GM23338 (cell line): ENCODE results near the gene SESN1.

Source experiments
- CREB1 ChIP-seq: fragments of 250-450 bp; sonication (Bioruptor Pico); IDR thresholded peaks from 2 replicates; pipeline ENCODE4 v1.5.0; 2020; ENCODE audit warnings: low read depth, mild to moderate bottlenecking, moderate library complexity
- ETS1 ChIP-seq: IDR thresholded peaks from 2 replicates; pipeline ENCODE4 v1.6.1; 2016; ENCODE audit warnings: antibody characterized with exemption
- EZH2 ChIP-seq: fragments of 200-600 bp; sonication (generic); IDR thresholded peaks from one replicate; pipeline ENCODE4 v1.8.0; 2017; ENCODE audit warnings: antibody characterized with exemption, mild to moderate bottlenecking, low read depth; ENCODE audit not compliant: unreplicated experiment
- EZH2phosphoT487 ChIP-seq: fragments of 200-600 bp; sonication (generic); IDR thresholded peaks from one replicate; pipeline ENCODE4 v1.8.1; 2018; ENCODE audit warnings: antibody characterized with exemption; ENCODE audit not compliant: unreplicated experiment
- JUNB ChIP-seq: IDR thresholded peaks from one replicate; pipeline ENCODE4 v1.6.1; 2016; ENCODE audit warnings: antibody characterized with exemption; ENCODE audit not compliant: unreplicated experiment
- POLR2AphosphoS5 ChIP-seq: IDR thresholded peaks from 2 replicates; pipeline ENCODE4 v1.6.1; 2016; ENCODE audit warnings: antibody characterized with exemption, low read depth
- ZNF114 ChIP-seq: fragments of 250-450 bp; sonication (Bioruptor Pico); IDR thresholded peaks from 2 replicates; pipeline ENCODE4 v1.5.0; 2020; ENCODE audit warnings: mild to moderate bottlenecking, moderate library complexity
- ZNF331 ChIP-seq: fragments of 250-450 bp; sonication (Bioruptor Pico); IDR thresholded peaks from 2 replicates; pipeline ENCODE4 v1.5.0; 2020; ENCODE audit warnings: low read depth, mild to moderate bottlenecking, moderate library complexity
- TF ChIP-seq, protein P1 (sequence below): IDR thresholded peaks from one replicate; pipeline ENCODE4 v1.6.1; 2018; ENCODE audit warnings: antibody characterized with exemption; ENCODE audit not compliant: unreplicated experiment
- TF ChIP-seq, protein P2 (sequence below), 2 experiments: fragments of 200-600 bp in 1 of 2; sonication (generic) in 1 of 2; conservative IDR thresholded peaks; 2 replicates each; pipeline versions ENCODE4 v1.5.1 to v1.6.1; 2016 to 2017; ENCODE audit warnings: antibody characterized with exemption in 2 of 2, low read depth in 2 of 2, mild to moderate bottlenecking in 2 of 2, moderate library complexity in 1 of 2

DNA sequence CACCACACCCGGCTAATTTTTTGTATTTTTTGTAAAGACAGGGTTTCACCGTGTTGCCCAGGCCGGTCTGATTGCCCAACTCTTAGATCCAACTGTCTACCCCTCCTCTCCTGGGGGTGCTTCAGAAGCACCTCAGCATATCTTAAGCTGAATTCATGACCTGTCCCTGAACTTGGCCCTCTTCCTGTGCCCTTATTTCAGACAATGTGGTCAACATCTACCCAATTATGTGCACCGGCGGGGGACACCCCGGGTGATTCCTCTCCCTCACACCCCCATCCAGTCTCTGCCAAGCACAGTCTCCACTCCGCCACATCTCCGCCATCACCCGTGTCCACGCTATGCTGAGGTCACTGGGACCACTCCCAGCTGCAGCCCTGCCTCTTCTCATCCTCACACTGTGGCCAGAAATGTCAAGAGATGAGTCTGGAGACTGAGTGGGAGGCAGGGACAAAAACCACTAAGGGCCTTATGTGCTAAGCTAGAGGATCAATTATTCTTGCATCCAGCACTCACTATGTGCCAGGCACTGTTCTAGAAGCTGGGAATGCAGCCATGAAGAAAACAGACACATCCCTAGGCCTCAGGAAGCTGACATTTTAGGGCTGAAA, 134.6 kb downstream of the SESN1 start:
- TF ChIP-seq, protein P1, sequence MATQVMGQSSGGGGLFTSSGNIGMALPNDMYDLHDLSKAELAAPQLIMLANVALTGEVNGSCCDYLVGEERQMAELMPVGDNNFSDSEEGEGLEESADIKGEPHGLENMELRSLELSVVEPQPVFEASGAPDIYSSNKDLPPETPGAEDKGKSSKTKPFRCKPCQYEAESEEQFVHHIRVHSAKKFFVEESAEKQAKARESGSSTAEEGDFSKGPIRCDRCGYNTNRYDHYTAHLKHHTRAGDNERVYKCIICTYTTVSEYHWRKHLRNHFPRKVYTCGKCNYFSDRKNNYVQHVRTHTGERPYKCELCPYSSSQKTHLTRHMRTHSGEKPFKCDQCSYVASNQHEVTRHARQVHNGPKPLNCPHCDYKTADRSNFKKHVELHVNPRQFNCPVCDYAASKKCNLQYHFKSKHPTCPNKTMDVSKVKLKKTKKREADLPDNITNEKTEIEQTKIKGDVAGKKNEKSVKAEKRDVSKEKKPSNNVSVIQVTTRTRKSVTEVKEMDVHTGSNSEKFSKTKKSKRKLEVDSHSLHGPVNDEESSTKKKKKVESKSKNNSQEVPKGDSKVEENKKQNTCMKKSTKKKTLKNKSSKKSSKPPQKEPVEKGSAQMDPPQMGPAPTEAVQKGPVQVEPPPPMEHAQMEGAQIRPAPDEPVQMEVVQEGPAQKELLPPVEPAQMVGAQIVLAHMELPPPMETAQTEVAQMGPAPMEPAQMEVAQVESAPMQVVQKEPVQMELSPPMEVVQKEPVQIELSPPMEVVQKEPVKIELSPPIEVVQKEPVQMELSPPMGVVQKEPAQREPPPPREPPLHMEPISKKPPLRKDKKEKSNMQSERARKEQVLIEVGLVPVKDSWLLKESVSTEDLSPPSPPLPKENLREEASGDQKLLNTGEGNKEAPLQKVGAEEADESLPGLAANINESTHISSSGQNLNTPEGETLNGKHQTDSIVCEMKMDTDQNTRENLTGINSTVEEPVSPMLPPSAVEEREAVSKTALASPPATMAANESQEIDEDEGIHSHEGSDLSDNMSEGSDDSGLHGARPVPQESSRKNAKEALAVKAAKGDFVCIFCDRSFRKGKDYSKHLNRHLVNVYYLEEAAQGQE = no peak
- no peak for TF ChIP-seq EZH2phosphoT487
- TF ChIP-seq, protein P2, sequence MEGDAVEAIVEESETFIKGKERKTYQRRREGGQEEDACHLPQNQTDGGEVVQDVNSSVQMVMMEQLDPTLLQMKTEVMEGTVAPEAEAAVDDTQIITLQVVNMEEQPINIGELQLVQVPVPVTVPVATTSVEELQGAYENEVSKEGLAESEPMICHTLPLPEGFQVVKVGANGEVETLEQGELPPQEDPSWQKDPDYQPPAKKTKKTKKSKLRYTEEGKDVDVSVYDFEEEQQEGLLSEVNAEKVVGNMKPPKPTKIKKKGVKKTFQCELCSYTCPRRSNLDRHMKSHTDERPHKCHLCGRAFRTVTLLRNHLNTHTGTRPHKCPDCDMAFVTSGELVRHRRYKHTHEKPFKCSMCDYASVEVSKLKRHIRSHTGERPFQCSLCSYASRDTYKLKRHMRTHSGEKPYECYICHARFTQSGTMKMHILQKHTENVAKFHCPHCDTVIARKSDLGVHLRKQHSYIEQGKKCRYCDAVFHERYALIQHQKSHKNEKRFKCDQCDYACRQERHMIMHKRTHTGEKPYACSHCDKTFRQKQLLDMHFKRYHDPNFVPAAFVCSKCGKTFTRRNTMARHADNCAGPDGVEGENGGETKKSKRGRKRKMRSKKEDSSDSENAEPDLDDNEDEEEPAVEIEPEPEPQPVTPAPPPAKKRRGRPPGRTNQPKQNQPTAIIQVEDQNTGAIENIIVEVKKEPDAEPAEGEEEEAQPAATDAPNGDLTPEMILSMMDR (conservative IDR thresholded peaks at IDR 0.05; ENCODE audit: low read depth in 2 of 2) = no peak
- no peak for TF ChIP-seq POLR2AphosphoS5
- TF ChIP-seq EZH2 = no peak
- TF ChIP-seq ETS1 = no peak
- TF ChIP-seq JUNB = no peak
- no peak for TF ChIP-seq CREB1 (CRISPR knock-in tag)
- TF ChIP-seq ZNF114 (CRISPR knock-in tag) = no peak
- no peak for TF ChIP-seq ZNF331 (CRISPR knock-in tag)
